IMR-90 (cell line): Measurements from ENCODE around the gene COLEC12. TPM values are rescaled to one million over a fixed set of nuclear protein-coding genes. Genes with fewer than 3 reads are reported as not detected.
A peak's percentile ranks its signal among the peaks of the same experiment; 100 is the strongest.

Source experiments
- ATAC-seq: fragments of 200-7000 bp; cut with Tn5 transposase; 2 replicates; pipeline ENCODE4 v1.9.1; 2020; ENCODE audit warnings: low read depth, mild to moderate bottlenecking, moderate library complexity
- BruUV-seq: library from RNA; stranded (reverse); fragments of 400-500 nt; replicated peaks from 2 replicates; lab custom pipeline; 2021; lab: Mats Ljungman, UMichigan
- CTCF ChIA-PET: fragments of 300-600 bp; formaldehyde crosslinking; extraction: SDS; loops from one replicate; lab custom pipeline; 2021; ENCODE audit warnings: antibody characterized with exemption; lab: Yijun Ruan, JAX
- POLR2A ChIA-PET: fragments of 300-600 bp; sonication (Branson Sonifier 250); formaldehyde crosslinking; loops from one replicate; lab custom pipeline; 2022; ENCODE audit warnings: antibody characterized with exemption; ENCODE audit not compliant: unreplicated experiment; lab: Charles Lee
- DNase-seq: peaks from one replicate; pipeline ENCODE4 v3.0.0; 2013
- H2AFZ ChIP-seq: replicated peaks from 2 replicates; pipeline ENCODE3; 2013; ENCODE audit warnings: low read length, mild to moderate bottlenecking; ENCODE audit not compliant: poor library complexity
- H2AK5ac ChIP-seq: 2 replicates; pipeline ENCODE4 v1.6.1; 2013; ENCODE audit warnings: low read depth, low read length, inconsistent platforms
- H2AK9ac ChIP-seq: replicated peaks from 2 replicates; pipeline ENCODE3; 2013; ENCODE audit warnings: mild to moderate bottlenecking, low read depth, low read length, moderate library complexity; ENCODE audit not compliant: poor library complexity
- H2BK120ac ChIP-seq: 2 replicates; pipeline ENCODE4 v1.6.1; 2013; ENCODE audit warnings: low read depth, low read length, inconsistent platforms
- H2BK15ac ChIP-seq: 3 replicates; pipeline ENCODE4 v1.6.1; 2013; ENCODE audit warnings: low read depth, low read length, inconsistent platforms
- H2BK20ac ChIP-seq: 2 replicates; pipeline ENCODE4 v1.6.1; 2013; ENCODE audit warnings: low read depth, mild to moderate bottlenecking, inconsistent platforms, low read length, moderate library complexity
- H2BK5ac ChIP-seq: 2 replicates; pipeline ENCODE4 v1.6.1; 2013; ENCODE audit warnings: mild to moderate bottlenecking, low read depth, low read length, inconsistent platforms; ENCODE audit not compliant: poor library complexity, severe bottlenecking
- H3K14ac ChIP-seq: replicated peaks from 2 replicates; pipeline ENCODE4 v1.6.1; 2013; ENCODE audit warnings: low read depth, low read length, inconsistent platforms
- H3K18ac ChIP-seq: 2 replicates; pipeline ENCODE4 v1.6.1; 2013; ENCODE audit warnings: low read depth, low read length, control low read depth
- H3K23ac ChIP-seq: 2 replicates; pipeline ENCODE4 v1.6.1; 2013; ENCODE audit warnings: low read depth, low read length, inconsistent platforms
- H3K27ac ChIP-seq: 2 replicates; pipeline ENCODE4 v1.5.1; 2013; ENCODE audit warnings: mild to moderate bottlenecking, control low read depth, low read length; ENCODE audit not compliant: insufficient read depth
- H3K27me3 ChIP-seq: 2 replicates; pipeline ENCODE4 v1.6.1; 2013; ENCODE audit warnings: low read length; ENCODE audit not compliant: control insufficient read depth, insufficient read depth
- H3K36me3 ChIP-seq: 2 replicates; pipeline ENCODE4 v1.6.1; 2013; ENCODE audit warnings: low read length, mixed read lengths; ENCODE audit not compliant: control insufficient read depth, insufficient read depth
- H3K4ac ChIP-seq: 2 replicates; pipeline ENCODE4 v1.6.1; 2013; ENCODE audit warnings: low read depth, low read length, inconsistent platforms
- H3K4me1 ChIP-seq: 2 replicates; pipeline ENCODE4 v1.6.1; 2013; ENCODE audit warnings: low read length, mixed read lengths; ENCODE audit not compliant: control insufficient read depth, insufficient read depth
- H3K4me2 ChIP-seq: 2 replicates; pipeline ENCODE4 v1.6.1; 2013; ENCODE audit warnings: low read depth, mild to moderate bottlenecking, control low read depth, low read length, moderate library complexity
- H3K4me3 ChIP-seq: 2 replicates; pipeline ENCODE4 v1.5.1; 2013; ENCODE audit warnings: low read depth, mild to moderate bottlenecking, control low read depth, low read length, moderate library complexity; ENCODE audit not compliant: insufficient read depth
- H3K56ac ChIP-seq: 2 replicates; pipeline ENCODE4 v1.6.1; 2013; ENCODE audit warnings: low read length, inconsistent platforms; ENCODE audit not compliant: insufficient read depth; ENCODE audit errors: extremely low read depth
- H3K79me1 ChIP-seq, 2 experiments: 2 replicates each; pipeline ENCODE4 v1.6.1; 2013; ENCODE audit warnings: low read length in 2 of 2, inconsistent platforms in 1 of 2, low read depth in 1 of 2
- H3K9ac ChIP-seq: 2 replicates; pipeline ENCODE4 v1.6.1; 2013; ENCODE audit warnings: low read depth, low read length, control low read depth
- H3K9me1 ChIP-seq: 2 replicates; pipeline ENCODE4 v1.6.1; 2013; ENCODE audit warnings: low read length, inconsistent platforms; ENCODE audit not compliant: insufficient read depth
- H3K9me3 ChIP-seq: 2 replicates; pipeline ENCODE4 v1.6.1; 2013; ENCODE audit warnings: low read length; ENCODE audit not compliant: control insufficient read depth, insufficient read depth
- H4K20me1 ChIP-seq: 2 replicates; pipeline ENCODE4 v1.6.1; 2013; ENCODE audit warnings: low read length, inconsistent platforms; ENCODE audit not compliant: insufficient read depth
- H4K5ac ChIP-seq: 2 replicates; pipeline ENCODE4 v1.6.1; 2013; ENCODE audit warnings: mild to moderate bottlenecking, low read depth, low read length, control low read depth
- H4K8ac ChIP-seq, 2 experiments: 2 replicates each; pipeline ENCODE4 v1.6.1; 2013; ENCODE audit warnings: low read depth in 2 of 2, low read length in 2 of 2, control low read depth in 1 of 2, inconsistent platforms in 1 of 2
- H4K91ac ChIP-seq: 2 replicates; pipeline ENCODE4 v1.6.1; 2013; ENCODE audit warnings: low read depth, low read length, inconsistent platforms; ENCODE audit not compliant: insufficient read depth
- BHLHE40 ChIP-seq: fragments of 150-350 bp; IDR thresholded peaks from 2 replicates; pipeline ENCODE4 v1.6.1; 2016; ENCODE audit warnings: mild to moderate bottlenecking, low read depth, low read length
- MAZ ChIP-seq: IDR thresholded peaks from 2 replicates; pipeline ENCODE4 v1.6.1; 2012; ENCODE audit warnings: low read depth, mild to moderate bottlenecking, low read length, improper control_type of control experiment, moderate library complexity, borderline replicate concordance
- POLR2A ChIP-seq: IDR thresholded peaks from 2 replicates; pipeline ENCODE4 v1.6.1; 2012; ENCODE audit warnings: mild to moderate bottlenecking, low read depth, low read length
- RFX5 ChIP-seq: IDR thresholded peaks from 2 replicates; pipeline ENCODE4 v1.8.0; 2012; ENCODE audit warnings: low read depth, mild to moderate bottlenecking, low read length, moderate library complexity
- WGBS, 2 experiments: methylation state at CpG; one replicate each; pipeline versions ENCODE4 v1.1.5 to v1.1.7; 2013; ENCODE audit warnings: missing lambda C conversion rate in 2 of 2; ENCODE audit not compliant: insufficient read length in 1 of 2; ENCODE audit errors: extremely low coverage in 2 of 2; 5-methylcytosine and 5-hydroxymethylcytosine counted together
- dilution Hi-C: fragments of 300-500 bp; cut with HindIII; formaldehyde crosslinking; loops from one replicate; pipeline ENCODE4 v1.14.3; 2018; ENCODE audit warnings: low sequenced_read_pairs; ENCODE audit not compliant: unreplicated experiment
- in situ Hi-C: fragments of 300-500 bp; cut with MboI; formaldehyde crosslinking; loops from 3 replicates; pipeline ENCODE4 v1.14.3; 2019; ENCODE audit warnings: low sequenced_read_pairs, inconsistent platforms, mixed read lengths
- intact Hi-C: fragments of 100-400 bp; cut with micrococcal nuclease; formaldehyde crosslinking; loops from 2 replicates; pipeline ENCODE4 v1.10.0; 2022
- polyA plus RNA-seq, 3 experiments: library from polyadenylated mRNA; depleted of rRNA; stranded (reverse); fragments of >200 nt; gene quantifications; 2 replicates each; pipeline ENCODE4 v1.2.3, GENCODE V29; 2012; ENCODE audit warnings: low replicate concordance in 1 of 3
- total RNA-seq: library from RNA; depleted of rRNA; stranded (reverse); fragments of >200 nt; gene quantifications from 2 replicates; pipeline ENCODE4 v1.2.3, GENCODE V29; 2012
- TF ChIP-seq, protein P1 (sequence below): conservative IDR thresholded peaks from 2 replicates; pipeline ENCODE4 v1.5.1; 2012; ENCODE audit warnings: mild to moderate bottlenecking, low read depth, low read length, improper control_type of control experiment

The COLEC12 gene
- total and polyA plus RNA-seq, 2 of the 4 experiments (the other 2 are of a cell fraction): 1.0 to 2.3 TPM

GRCh38 chr18:424668-425067 is 75.8 kb downstream of the COLEC12 start:
- Histone ChIP-seq H3K23ac (no peak overlapping the region), H3K9me1 (peaks cover 6% of the 10 kb centered on the region), H3K4me3 (no peak overlapping the region), H3K79me1 (no peaks in the 10 kb centered on the region), H2BK20ac (no peak overlapping the region), H2BK120ac (no peak overlapping the region), H3K27me3 (no peaks in the 10 kb centered on the region), H3K36me3 (no peaks in the 10 kb centered on the region), H3K4ac (no peak overlapping the region), H4K8ac (no peak overlapping the region), H3K9me3 (no peaks in the 10 kb centered on the region), H3K56ac (no peak overlapping the region), H2BK15ac (no peak overlapping the region), H4K20me1 (no peaks in the 10 kb centered on the region), H3K18ac (peak overlapping the region; percentile 15; the same call in 1 of the 2 replicates), H4K5ac (no peak overlapping the region), H3K4me1 (peaks cover 10% of the 10 kb centered on the region), H3K9ac (no peak overlapping the region), H2BK5ac (no peak overlapping the region), H2AFZ (no peak overlapping the region), H3K27ac (no peak overlapping the region), H2AK5ac (peak overlapping the region; percentile 8; the same call in 1 of the 2 replicates), H3K14ac (no peak overlapping the region), H2AK9ac (no peak overlapping the region), H3K4me2 (no peak overlapping the region), H4K91ac (no peak overlapping the region)
- no peak for DNase-seq
- in situ Hi-C loops (no loop called here), intact Hi-C loops (no loop called here), dilution Hi-C loops (no loop called here)
- ATAC-seq: no peak
- CTCF ChIA-PET: no interaction called here
- POLR2A ChIA-PET: no interaction called here
- no TSS peak for BruUV-seq
- TF ChIP-seq, protein P1, sequence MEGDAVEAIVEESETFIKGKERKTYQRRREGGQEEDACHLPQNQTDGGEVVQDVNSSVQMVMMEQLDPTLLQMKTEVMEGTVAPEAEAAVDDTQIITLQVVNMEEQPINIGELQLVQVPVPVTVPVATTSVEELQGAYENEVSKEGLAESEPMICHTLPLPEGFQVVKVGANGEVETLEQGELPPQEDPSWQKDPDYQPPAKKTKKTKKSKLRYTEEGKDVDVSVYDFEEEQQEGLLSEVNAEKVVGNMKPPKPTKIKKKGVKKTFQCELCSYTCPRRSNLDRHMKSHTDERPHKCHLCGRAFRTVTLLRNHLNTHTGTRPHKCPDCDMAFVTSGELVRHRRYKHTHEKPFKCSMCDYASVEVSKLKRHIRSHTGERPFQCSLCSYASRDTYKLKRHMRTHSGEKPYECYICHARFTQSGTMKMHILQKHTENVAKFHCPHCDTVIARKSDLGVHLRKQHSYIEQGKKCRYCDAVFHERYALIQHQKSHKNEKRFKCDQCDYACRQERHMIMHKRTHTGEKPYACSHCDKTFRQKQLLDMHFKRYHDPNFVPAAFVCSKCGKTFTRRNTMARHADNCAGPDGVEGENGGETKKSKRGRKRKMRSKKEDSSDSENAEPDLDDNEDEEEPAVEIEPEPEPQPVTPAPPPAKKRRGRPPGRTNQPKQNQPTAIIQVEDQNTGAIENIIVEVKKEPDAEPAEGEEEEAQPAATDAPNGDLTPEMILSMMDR: no peak
- TF ChIP-seq BHLHE40 (no peak), MAZ (no peak), RFX5 (no peak), POLR2A (no peak)
- WGBS, 2 experiments: 83% methylated on average over 1 of the region's 5 CpGs; no CpG with 5 or more reads in 1 of the 2 experiments
